RPMI7951 (cell line): ENCODE data around the gene RHOF. TPM values are rescaled to one million over a fixed set of nuclear protein-coding genes. Genes with fewer than 3 reads are reported as not detected.

Experiments used
- DNase-seq: peaks from one replicate; pipeline ENCODE4 v3.0.0-alpha.2; 2012; ENCODE audit warnings: low read depth
- total RNA-seq: library from RNA; depleted of rRNA; stranded (reverse); fragments of >200 nt; shearing (Covaris generic); gene quantifications from 2 replicates; pipeline ENCODE4 v1.2.3, GENCODE V29; 2014

The RHOF gene
- total RNA-seq, 1 experiment from 2014 or later, result 1.1 TPM

DNA sequence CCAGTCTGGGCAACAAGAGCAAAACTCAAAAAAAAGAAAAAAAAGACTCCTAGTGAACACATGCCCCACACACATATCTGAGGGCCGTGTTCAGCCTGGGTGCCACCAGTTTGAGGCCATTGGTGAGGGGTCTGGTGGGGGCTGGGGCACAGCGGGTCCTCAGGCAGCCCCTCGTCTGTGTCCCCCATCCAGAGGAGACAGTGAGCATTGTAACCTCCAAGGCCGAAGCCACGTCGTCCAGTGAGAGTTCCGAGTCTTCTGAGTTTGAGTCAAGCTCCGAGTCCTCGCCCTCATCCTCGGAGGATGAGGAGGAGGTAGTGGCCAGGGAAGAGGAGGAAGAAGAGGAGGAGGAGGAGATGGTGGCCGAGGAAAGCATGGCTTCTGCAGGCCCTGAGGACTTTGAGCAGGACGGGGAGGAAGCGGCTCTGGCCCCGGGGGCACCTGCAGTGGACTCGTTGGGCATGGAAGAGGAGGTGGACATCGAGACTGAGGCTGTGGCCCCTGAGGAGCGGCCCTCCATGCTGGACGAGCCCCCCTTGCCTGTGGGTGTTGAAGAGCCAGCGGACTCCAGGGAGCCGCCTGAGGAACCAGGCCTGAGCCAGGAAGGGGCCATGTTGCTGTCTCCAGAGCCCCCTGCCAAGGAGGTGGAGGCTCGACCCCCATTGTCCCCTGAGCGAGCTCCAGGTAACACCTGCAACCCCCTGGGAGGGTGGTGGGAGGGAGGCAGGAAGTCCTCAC, 25.9 kb upstream of the RHOF start:
- no peak for DNase-seq

DNA sequence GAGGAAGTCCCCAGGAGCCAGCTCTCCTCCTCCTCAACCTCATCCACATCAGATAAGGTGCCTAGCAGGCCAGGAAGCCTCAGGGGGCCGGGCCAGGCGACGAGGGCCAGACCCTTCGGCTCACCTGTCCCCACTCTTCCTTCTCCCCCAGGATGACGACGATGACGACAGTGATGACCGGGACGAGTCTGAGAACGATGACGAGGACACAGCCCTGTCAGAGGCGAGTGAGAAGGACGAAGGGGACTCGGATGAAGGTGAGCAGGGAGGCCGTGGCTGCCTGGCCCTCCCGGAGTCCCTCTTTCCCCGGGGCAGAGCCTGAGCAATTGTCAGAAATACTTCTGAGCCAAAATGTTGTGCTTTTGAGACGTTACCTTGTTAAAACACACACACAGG, 24.2 kb upstream of the RHOF start:
- no peak for DNase-seq

DNA sequence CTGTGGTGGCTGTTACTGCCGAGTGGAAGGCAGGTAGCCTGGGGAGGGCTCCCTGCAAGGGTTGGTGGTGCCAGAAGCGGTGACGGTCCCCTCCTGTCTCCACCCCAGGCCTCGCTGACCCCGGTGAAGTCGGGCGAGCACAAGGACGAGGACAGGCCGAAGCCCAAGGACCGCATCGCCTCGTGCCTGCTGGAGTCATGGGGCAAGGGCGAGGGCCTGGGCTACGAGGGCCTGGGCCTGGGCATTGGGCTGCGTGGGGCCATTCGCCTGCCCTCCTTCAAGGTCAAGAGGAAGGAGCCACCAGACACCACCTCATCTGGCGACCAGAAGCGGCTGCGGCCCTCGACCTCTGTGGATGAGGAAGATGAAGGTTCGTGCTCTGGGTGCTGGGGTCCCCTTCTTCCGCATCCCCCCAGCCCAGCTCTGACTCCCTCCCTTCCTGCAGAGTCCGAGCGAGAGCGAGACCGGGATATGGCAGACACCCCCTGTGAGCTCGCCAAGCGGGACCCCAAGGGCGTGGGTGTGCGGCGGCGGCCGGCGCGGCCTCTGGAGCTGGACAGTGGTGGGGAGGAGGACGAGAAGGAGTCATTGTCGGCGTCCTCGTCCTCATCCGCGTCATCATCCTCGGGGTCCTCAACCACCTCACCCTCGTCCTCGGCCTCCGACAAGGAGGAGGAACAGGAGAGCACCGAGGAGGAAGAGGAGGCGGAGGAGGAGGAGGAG, 23.6 kb upstream of the RHOF start:
- no peak for DNase-seq

DNA sequence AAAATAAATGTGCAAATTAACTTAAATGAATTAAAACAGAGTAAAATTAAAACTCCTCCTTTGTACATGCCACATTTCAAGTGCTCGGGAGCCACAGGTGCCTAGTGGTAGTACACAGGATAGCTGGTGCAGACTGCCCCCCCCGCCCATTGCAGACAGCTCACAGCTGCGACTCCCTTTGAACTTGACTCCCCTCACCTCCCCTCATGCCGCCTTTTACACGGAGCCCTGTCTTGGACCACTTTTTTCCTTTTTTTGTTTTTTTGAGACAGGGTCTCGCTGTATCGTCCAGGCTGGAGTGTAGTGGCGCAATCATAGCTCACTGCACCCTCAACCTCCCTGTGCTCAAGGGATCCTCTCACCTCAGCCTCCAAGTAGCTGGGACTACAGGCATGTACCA, 21.8 kb upstream of the RHOF start:
- no peak for DNase-seq

DNA sequence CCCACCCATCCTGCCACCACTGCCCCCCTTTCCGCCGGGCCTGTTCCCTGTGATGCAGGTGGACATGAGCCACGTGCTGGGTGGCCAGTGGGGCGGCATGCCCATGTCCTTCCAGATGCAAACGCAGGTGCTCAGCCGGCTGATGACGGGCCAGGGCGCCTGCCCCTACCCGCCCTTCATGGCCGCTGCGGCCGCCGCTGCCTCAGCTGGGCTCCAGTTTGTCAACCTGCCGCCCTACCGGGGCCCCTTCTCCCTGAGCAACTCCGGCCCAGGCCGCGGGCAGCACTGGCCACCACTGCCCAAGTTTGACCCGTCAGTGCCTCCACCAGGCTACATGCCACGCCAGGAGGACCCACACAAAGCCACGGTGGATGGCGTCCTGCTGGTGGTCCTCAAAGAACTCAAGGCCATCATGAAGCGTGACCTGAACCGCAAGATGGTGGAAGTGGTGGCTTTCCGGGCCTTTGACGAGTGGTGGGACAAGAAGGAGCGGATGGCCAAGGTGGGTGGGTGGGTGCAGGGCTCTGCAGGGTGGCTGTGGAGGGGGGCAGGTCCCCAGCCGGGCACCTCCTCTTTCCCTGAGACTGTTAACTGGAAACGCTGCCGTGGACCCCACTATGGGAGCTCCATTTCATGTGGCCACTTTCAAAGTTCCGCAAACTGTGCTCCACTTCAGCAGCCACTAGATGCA, 21.1 kb upstream of the RHOF start:
- no peak for DNase-seq

DNA sequence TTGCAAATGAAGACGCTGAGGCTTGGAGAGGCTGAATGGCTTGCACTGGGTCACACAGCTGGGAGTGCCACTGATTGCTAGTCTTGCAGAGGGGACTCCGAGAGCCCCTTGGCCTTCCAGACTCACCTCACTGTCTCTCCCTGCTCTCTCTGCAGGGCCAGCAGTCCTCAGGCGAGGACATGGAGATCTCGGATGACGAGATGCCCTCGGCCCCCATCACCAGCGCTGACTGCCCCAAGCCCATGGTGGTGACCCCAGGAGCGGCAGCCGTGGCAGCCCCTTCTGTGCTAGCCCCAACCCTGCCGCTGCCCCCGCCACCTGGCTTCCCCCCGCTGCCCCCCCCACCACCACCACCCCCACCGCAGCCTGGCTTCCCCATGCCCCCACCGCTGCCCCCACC, 20.5 kb upstream of the RHOF start:
- no peak for DNase-seq

DNA sequence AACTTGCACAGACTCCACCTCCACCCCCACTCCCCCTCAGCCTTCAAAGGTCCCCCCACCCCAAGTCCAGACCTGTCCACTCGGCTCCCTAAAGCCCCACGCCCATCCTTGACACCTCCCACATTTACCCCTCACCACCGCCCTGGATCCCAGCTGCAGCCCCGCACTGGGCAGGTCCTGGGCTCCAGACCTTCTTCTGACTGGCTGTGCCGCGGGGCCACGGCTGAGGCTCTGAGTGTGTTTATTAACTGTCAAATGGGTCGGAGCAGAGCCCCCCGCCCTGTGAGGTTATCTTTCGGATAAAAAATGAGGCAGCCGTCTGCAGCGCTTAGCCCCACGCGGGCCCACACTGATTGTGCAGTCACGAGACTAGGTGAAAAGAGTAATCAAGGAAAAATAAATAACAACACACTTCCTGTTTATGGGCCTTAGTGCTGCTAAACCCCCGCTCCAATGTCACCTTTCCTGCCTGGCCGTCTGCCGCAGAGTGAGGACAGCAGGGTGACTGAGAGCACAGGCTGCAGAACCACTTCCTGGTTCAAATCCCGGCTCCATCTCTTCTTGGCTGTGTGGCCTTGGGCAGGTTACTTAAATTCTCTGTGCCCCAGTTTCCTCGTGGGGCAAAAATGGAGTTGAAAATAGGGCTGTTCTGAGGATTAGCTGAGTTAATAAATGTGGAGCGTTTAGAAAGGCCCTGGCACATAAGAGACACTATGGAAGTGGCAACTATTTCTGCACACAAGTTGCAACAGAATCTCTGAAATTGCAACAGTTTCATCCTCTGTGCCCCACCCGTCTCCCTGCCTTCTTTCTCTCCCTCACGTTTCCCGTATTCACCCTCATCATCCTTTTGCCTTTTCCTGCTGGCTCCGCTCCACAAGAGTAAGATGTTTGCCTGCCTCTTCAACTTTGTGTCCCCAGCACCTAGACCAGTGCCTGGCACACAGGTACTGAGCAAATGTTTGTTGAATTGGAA, 19.7 kb upstream of the RHOF start:
- no peak for DNase-seq

DNA sequence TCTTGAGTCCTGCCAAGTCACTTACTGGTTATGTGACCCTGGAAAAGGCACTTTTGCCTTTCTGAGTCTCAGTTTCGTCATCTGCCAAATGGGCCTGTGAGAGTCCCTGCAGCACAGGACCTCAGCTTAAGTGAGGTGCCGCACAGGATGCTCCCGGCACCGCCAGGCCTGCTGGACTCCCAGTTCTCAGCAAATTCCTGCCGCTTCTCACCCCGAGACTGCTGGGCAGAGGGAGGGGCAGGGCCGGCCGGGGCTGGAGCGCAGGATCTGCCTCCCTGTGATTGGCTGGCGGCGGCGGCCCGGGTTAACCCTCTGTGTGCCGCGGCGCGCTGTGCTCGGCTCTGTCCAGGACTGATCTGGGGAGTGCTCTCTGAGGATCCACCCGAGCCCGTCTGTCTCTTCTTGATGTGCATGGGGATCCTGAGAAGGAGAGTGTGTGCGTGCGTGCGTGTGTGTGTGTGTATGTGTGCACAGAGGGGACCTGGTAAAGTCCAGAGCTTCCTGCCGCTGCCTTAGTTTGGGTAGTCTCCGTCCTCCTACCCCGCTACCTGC, 18.9 kb upstream of the RHOF start:
- peak; percentile 33 for DNase-seq

DNA sequence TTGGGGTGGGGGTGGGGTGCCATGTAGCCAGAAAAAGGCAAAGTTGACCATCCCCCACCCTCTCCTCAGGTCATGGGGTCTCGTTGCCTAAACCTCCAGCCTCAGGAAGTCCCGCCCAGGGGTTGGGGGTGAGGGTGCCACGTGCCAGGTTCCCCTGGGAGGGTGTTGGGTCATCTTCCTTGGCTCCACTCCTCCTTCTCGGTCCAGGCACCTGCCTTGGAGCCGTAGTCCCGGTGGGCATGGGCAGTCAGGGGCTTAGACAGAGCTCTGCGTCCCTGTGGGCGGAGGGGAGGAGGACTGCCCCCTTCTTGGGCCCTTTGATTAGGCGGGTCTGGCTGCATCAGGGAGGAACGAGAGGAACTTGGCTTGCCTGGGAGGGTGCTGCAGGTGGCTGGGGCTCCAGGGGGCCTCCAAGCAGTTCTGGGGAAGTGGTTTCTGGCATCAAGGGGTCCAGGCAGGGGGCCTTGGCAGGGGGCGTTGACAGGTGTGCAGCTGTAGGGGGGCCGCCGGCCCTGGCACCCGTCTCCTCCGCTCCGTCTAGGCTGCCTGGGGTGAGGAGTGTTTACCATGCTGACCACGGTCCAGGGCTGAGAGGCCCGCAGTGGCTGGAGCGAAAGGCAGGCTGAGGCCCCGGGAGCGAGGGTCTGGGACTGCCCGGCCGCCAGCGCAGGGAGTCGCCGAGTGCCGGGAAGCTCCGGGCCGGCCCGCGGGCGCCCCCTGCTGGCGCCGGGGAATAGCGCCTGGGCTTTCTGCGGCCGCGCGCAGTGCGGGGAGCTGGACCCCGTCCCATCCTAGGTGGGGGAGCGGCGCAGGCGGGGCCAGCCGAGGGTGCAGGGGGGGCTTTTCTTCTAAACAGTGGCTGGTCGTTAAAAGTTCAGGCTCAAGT, 18.2 kb upstream of the RHOF start:
- peak; percentile 65 for DNase-seq

DNA sequence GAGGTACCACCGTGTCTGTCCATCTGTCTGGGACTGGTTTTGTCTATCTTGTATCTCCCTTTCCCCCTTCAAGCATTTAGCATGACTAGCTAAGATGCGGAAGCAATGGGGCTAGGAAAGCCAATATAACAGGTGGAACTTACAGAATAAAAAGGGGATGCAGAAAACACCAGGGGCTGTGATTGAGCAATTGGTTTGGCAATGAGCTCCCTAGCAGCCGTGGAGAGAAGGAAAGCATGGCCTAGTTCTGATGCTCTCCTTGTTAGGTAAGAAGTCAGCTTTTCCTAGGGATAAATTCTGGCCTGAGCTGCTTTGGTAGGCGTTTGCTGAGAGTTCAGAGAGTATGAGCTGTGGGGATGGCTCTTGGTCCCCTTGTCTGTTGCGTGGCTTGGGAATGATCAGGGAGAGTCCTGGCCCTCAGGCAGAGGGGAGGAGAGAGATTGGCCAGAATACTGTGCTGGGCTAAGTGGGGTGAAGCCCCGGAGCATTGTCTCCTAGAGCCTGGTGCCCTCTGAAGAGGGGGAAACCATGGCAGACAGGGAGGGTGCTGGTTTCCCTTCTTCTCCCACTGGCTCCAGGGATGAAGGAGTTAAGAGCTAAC, 17.4 kb upstream of the RHOF start:
- DNase-seq, result no peak

DNA sequence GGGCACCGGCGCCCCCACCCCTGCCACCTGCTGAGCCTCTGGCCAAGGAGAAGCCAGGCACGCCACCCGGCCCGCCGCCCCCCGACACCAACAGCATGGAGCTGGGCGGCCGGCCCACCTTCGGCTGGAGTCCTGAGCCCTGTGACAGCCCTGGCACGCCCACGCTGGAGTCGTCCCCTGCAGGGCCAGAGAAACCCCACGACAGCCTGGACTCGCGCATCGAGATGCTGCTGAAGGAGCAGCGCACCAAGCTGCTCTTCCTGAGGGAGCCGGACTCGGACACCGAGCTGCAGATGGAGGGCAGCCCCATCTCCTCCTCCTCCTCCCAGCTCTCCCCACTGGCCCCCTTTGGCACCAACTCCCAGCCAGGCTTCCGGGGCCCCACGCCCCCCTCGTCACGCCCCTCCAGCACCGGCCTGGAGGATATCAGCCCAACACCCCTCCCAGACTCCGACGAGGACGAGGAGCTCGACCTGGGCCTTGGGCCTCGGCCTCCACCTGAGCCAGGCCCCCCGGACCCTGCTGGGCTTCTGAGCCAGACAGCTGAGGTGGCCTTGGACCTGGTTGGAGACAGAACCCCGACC, 16.8 kb upstream of the RHOF start:
- DNase-seq, result no peak

DNA sequence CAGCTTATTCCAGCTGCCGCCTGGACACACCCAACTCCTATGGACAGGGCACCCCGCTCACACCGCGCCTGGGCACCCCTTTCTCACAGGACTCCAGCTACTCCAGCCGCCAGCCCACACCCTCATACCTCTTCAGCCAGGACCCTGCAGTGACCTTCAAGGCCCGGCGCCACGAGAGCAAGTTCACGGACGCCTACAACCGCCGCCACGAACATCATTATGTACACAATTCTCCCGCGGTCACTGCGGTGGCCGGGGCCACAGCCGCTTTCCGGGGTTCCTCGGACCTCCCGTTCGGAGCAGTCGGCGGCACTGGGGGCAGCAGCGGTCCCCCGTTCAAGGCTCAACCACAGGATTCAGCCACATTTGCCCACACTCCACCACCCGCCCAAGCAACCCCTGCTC, 16.2 kb upstream of the RHOF start:
- no peak for DNase-seq

DNA sequence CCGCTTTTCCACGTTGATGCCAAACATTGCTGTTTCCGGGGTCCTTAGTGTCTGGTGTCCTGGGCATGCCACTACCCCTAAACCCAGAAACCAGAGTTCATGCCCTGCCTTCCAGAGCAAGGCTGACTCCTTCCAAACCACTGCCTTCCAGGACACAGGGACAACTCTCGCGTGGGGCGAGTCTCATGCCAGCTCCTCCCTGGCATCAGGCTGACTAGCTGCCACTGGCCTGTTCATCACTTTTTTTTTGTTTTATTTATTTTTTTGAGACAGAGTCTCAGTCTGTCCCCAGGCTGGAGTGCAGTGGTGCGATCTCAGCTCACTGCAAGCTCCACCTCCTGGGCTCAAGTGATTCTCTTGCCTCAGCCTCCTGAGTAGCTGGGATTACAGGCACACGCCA, 15.1 kb upstream of the RHOF start:
- no peak for DNase-seq

DNA sequence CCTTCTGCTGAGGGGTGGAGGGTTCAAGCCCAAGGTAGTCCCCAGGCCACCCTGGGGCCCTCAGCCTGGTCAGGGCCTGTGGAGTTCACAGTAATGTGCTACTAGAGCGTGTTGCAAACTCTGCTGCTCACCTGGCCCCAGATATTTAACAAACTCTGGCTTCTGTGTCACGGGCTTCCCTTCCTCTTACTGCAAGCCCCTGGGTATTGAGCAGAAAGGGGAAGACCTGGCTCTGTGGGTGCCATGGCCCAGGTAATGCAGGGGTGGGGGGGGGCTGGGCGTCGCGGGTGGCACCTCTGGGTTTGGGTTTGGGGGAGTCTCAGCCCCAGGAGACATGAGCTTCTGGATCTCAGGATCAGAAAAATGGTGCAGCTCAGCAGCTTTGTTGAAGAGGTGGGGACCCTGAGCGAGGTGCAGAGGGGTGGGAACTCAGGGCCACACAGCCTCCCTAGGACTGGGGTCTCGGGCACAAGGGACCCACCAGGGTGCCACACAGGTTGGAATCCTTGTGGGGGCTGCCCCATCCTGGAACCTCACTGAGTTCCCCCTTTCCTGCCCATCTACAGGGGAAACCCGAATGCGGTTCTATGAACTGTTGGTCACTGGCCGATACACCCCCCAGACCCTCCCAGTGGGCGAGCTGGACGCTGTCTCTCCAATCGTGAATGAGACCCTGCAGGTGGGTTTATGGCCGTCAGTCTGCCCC, 14.3 kb upstream of the RHOF start:
- no peak for DNase-seq

DNA sequence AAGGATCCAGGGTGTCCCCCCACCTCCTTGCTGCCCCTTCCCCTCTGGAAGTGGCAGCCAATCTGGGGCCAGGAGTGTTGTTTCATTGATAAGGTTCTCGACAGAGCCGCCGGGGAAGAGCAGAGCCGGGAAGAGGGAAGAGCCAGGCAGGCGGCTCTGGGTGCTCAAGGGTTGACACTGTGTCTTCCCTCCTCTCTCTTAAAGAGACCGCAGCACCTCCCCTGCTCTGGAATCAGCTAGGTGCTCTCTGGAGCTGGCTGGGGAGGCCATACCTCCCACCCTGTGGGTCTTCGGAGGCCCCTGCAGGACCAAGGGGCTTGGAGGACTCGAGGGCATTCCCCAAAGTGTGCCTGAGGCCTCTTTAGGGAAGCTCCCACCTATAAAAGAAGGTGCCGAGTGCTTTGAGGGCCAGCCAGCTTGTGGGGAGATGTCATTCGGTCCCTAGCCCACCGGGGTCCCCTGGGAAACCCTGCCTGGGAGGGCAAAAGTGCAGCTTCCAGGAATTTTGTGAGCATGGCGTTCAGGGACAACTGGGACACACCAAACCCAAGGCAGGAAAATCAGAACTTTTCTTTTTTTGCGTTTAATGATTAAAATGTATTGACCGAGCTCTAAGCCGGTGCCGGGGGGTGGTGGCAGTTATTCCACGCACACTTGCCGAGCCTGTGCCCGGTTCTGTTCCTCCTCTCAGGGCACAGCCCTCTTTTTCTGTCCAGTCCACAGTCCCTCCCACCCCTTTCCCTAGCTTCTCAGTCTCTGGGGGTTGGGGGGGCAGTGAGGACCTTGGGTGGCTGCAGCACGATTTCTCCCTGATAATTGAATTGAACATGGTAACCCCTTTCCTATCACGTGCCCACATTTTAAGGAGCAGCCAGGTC, 13.3 kb upstream of the RHOF start:
- DNase-seq, result no peak

DNA sequence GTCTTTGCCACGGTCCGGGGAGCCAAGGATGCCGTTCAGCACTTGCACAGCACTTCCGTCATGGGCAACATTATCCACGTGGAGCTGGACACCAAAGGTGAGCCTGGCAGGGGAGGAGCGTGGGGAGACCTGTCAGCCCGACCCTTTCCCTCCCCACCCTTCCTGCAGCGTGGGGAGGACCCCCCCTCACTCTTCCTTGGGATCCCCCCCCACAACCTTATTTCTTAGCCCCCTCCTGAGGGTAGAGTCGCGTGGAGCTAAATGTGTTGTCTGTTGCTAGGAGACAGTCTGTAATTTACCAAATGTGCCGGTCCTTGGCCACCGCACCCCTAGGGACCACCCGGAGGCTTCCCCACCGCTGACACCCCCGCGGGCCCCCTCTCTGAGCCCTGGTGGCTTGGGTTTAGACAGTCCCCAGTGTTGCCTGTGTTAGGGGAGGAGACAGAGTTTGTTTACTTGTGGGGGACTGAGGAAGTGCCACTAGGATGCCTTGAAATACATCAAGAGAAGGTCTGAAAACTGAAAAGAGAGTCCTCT, 12.6 kb upstream of the RHOF start:
- no peak for DNase-seq

DNA sequence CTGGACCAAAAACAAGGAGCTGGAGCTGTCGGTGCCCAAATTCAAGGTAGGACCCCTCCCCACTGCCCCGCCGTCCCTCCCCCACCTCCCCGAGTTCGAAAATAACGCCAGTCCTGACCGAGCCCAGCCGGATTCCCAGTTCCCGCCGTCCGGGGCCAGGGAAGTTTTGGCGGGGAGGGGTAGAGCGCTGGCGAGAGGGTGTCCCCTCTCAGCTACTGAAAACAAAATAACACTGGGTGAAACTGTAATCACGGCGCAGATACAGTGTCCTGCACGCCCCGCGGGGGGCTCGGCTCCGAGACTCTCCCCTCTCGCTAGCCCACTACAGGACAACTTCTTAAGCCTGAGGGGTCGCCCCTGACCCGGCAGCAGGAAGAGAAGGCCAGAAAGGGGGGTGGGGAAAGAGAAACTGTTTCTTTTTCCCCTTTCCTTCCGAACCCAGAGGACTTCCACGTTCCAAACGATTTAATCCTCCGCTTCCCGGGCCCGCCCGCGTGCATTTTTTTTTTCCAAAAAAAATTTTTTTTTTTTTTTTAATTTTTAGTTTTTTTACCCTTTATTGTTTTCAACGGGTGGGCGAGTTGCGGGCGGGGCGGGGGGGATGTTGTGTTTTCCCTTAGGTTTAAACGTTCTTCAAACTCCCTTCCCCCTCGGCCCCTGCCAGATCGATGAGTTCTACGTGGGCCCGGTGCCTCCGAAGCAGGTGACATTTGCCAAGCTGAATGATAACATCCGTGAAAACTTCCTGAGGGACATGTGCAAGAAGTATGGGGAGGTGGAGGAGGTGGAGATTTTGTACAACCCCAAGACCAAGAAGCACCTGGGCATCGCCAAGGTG, 11.9 kb upstream of the RHOF start:
- DNase-seq, result no peak
